Progenitor cell of endocrine pancreas (in vitro differentiated cells): ENCODE measurements around the gene B9D1. TPM values are rescaled to one million over a fixed set of nuclear protein-coding genes. Genes with fewer than 3 reads are reported as not detected.

Source experiments
- DNase-seq: peaks from one replicate; pipeline ENCODE4 v3.0.0; 2021; ENCODE audit warnings: low spot score; ENCODE audit not compliant: unreplicated experiment
- H3K27ac Mint-ChIP-seq: 2 replicates; pipeline ENCODE4 v1.8.0; 2021; ENCODE audit warnings: mild to moderate bottlenecking, moderate library complexity, mixed read lengths
- H3K27me3 Mint-ChIP-seq: 2 replicates; pipeline ENCODE4 v1.8.0; 2021; ENCODE audit warnings: mixed read lengths
- H3K36me3 Mint-ChIP-seq: 2 replicates; pipeline ENCODE4 v1.8.0; 2022; ENCODE audit warnings: mixed read lengths; ENCODE audit not compliant: insufficient read depth
- H3K4me1 Mint-ChIP-seq: 2 replicates; pipeline ENCODE4 v1.8.0; 2021; ENCODE audit warnings: low read depth, mixed read lengths
- H3K4me3 Mint-ChIP-seq: 2 replicates; pipeline ENCODE4 v1.8.0; 2021; ENCODE audit warnings: low read depth, mild to moderate bottlenecking, moderate library complexity, mixed read lengths
- H3K9me3 Mint-ChIP-seq: 2 replicates; pipeline ENCODE4 v1.8.0; 2021; ENCODE audit warnings: low read depth, mixed read lengths
- total RNA-seq: library from RNA; stranded (reverse); gene quantifications from 2 replicates; pipeline ENCODE4 v1.2.1, GENCODE V29; 2021
- TF ChIP-seq, protein P1 (sequence below): fragments of 200-600 bp; sonication (generic); IDR thresholded peaks from one replicate; pipeline ENCODE4 v1.5.0; 2021; ENCODE audit warnings: antibody characterized with exemption, mild to moderate bottlenecking; ENCODE audit not compliant: unreplicated experiment

The B9D1 gene
- total RNA-seq, 1 donor from 2014 or later = 27.3 TPM

DNA sequence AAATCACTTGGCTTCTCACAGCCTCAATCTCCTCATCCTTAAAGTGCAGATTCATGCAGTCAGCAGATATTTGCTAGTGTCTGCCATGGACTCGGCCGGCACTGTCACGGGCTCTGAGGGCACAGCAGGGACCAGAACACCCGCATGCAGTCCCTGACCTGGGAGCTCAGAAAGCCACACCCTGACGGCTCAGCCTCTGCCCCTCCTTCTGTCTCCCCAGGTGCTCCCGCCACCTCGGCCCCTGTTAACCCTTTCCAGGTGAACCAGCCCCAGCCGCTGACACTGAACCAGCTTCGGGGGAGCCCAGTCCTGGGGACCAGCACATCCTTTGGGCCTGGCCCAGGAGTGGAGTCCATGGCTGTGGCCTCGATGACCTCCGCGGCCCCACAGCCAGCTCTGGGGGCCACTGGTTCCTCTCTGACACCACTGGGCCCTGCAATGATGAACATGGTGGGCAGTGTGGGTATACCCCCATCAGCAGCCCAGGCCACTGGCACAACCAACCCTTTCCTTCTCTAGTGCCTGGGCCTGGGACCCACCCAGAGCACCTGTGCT lies 28.7 kb downstream of the B9D1 start:
- no peaks in the 10 kb centered on the region for H3K4me1 Mint-ChIP-seq
- peaks cover 6% of the 10 kb centered on the region for H3K36me3 Mint-ChIP-seq
- TF ChIP-seq, protein P1, sequence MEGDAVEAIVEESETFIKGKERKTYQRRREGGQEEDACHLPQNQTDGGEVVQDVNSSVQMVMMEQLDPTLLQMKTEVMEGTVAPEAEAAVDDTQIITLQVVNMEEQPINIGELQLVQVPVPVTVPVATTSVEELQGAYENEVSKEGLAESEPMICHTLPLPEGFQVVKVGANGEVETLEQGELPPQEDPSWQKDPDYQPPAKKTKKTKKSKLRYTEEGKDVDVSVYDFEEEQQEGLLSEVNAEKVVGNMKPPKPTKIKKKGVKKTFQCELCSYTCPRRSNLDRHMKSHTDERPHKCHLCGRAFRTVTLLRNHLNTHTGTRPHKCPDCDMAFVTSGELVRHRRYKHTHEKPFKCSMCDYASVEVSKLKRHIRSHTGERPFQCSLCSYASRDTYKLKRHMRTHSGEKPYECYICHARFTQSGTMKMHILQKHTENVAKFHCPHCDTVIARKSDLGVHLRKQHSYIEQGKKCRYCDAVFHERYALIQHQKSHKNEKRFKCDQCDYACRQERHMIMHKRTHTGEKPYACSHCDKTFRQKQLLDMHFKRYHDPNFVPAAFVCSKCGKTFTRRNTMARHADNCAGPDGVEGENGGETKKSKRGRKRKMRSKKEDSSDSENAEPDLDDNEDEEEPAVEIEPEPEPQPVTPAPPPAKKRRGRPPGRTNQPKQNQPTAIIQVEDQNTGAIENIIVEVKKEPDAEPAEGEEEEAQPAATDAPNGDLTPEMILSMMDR = no peak
- no peak overlapping the region for H3K27ac Mint-ChIP-seq
- no peaks in the 10 kb centered on the region for H3K27me3 Mint-ChIP-seq
- no peak for DNase-seq
- H3K4me3 Mint-ChIP-seq = no peak overlapping the region
- no peaks in the 10 kb centered on the region for H3K9me3 Mint-ChIP-seq

DNA sequence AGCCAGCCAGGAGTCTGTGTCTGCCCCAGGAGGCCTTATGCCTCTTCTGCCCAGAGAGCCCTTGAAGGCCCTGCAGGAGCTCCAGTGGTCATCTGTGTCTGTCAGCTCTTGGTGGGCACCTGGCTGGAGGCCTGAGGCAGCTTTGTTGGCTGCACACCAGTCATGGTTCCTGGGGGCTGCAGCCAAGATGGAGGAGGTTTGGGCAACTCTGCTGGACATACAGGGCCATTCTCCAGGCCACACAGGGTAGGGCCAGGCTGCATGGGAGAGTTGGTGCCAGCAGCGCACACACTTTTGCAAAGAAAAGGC lies 29.4 kb downstream of the B9D1 start:
- TF ChIP-seq, protein P1 = no peak
- no peak for DNase-seq
- no peaks in the 10 kb centered on the region for H3K27me3 Mint-ChIP-seq
- no peak overlapping the region for H3K4me3 Mint-ChIP-seq
- peaks cover 6% of the 10 kb centered on the region for H3K36me3 Mint-ChIP-seq
- H3K27ac Mint-ChIP-seq = no peak overlapping the region
- no peaks in the 10 kb centered on the region for H3K9me3 Mint-ChIP-seq
- H3K4me1 Mint-ChIP-seq = no peaks in the 10 kb centered on the region

DNA sequence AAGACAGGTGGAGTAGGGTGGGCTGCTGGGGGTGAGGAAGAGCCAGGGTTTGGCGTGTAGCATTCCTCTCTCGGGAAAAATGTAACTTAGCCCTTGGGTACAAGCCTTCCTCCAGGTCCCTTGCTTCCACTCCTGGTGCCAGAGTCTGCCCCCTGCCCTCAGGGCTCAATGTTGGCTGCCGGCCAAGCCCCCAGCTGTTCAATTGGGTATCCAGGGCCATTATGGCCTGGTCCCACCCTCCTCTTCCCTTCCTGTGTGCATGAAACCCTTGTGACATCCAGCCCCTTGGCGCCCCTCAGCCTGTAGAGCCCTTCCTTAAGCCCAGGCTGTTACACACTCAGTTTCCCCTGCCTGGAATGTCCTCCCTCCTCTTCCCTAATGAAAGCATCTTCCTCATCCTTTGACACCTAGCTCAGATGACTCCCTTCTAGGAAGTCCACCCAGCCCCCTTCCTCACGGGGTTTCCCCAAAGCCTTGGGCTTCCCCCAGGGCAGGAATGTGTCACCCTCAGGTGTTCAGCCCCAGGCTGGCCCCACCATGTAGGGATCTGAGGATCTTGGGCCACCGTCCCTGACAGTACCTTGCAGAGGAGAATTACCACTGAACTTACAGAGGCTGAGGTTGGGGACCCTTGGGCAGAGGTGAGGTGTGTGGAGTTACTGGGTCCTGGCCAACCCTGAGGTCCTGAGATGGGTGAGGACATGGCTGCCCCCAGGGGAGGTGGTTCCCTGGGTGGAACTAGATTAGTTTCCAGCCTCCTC lies 30.0 kb downstream of the B9D1 start:
- Mint-ChIP-seq H3K27ac (no peak overlapping the region), H3K9me3 (no peaks in the 10 kb centered on the region), H3K27me3 (no peaks in the 10 kb centered on the region), H3K4me3 (no peak overlapping the region), H3K4me1 (no peaks in the 10 kb centered on the region), H3K36me3 (peaks cover 8% of the 10 kb centered on the region)
- TF ChIP-seq, protein P1 = no peak
- no peak for DNase-seq

DNA sequence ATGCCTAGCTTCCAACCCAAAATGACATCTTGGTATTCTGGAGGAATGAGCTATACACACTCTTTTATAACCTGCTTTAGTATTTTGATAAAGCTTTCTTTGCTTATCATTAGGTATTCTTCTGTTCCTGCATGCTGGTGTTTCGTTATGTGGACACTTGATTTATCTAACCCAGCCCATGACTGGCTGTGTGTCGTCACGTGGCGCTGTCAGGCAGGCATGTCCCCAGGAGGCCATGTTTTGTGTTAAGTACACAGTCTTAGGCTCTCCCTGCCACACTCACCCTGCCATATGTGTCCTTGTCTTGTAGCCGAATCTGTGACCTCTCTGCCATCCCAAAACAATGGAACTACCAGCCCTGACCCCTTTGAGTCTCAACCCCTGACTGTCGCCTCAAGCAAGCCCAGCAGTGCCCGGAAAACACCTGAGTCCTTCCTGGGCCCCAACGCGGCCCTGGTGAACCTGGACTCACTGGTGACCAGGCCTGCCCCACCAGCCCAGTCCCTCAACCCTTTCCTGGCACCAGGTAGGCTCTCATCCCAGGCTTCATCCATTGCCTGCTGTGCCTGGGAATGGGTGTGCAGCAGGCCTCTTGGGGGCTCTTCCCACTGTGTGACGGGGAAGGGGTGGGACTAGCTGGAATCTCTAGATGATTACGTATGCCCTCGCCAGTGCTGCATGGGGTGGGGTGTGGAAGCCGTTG lies 30.8 kb downstream of the B9D1 start:
- TF ChIP-seq, protein P1 = no peak
- H3K36me3 Mint-ChIP-seq = peaks cover 12% of the 10 kb centered on the region
- no peaks in the 10 kb centered on the region for H3K9me3 Mint-ChIP-seq
- H3K4me3 Mint-ChIP-seq = no peak overlapping the region
- no peak for DNase-seq
- H3K27ac Mint-ChIP-seq = peak overlapping the region; percentile 40
- no peaks in the 10 kb centered on the region for H3K4me1 Mint-ChIP-seq
- H3K27me3 Mint-ChIP-seq = no peaks in the 10 kb centered on the region

DNA sequence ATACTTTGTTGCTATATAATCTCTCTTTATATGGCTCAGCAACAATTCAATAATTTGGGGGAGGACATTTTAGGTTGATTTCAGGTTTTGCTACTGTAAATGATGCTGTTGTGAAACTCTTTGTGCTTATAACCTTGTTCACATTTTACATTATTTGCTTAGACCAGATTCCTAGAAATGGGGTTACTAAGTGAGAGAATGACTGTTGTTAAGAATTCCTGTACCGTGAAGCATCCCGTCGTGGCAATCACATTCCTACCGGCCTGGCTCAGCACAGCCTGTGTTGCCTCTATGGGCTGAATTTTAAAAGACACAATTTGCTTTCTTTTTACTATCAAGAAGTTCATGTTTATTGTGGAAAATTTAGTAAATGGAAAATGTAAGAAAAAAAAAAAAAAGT lies 31.4 kb downstream of the B9D1 start:
- Mint-ChIP-seq H3K36me3 (peaks cover 14% of the 10 kb centered on the region), H3K4me3 (no peak overlapping the region), H3K4me1 (no peaks in the 10 kb centered on the region), H3K27ac (no peak overlapping the region), H3K9me3 (no peaks in the 10 kb centered on the region), H3K27me3 (no peaks in the 10 kb centered on the region)
- DNase-seq = no peak
- TF ChIP-seq, protein P1 = no peak
